Right hindlimb (tissue), 1 donor: Measurements from ENCODE around the gene LONRF2.

Experiments used
- DNase-seq: peaks from one replicate; pipeline ENCODE4 v3.0.0-alpha.2; 2018

LONRF2 gene

DNA sequence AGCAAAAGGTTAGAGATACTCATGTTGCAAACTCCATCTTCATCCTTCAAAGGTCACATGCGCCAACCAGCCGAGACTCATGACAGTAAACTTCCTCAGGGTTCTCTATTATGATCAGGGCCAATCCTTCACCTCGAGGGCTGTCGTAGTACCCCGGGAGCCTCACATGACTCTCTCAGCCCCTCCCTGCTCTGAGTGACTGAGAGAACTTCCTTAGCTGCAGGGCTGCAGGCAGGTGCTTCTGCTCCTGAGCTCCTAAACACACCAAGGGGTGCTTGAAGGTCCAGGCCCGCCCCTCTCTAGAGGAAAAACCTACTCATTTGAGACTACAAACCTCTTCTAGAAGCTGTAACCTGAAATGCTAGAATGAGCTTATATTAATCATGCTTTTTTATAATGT lies 48.2 kb downstream of the LONRF2 start:
- no peak for DNase-seq

DNA sequence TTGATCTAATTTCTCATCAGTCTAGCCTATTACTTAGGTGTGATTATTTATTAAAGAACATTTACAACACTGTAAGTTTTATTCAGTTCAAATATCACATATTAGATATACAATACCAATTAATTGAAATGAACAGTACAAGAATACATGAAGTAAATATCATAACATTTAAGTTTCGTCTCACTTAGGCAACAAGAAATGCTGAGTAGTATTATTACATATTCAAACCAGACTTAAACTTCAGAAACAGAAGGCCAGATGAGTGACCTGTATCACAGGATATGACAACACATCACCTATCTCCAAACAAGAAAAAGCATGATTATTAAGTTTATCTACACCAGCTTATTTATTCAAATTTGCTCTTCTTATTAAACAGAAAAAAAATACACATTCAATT lies 48.9 kb downstream of the LONRF2 start:
- DNase-seq = no peak

- DNase-seq = peak; percentile 80
Observed at GRCh38 chr2:100272841-100273329, 49.4 kb downstream of the LONRF2 start.

DNA sequence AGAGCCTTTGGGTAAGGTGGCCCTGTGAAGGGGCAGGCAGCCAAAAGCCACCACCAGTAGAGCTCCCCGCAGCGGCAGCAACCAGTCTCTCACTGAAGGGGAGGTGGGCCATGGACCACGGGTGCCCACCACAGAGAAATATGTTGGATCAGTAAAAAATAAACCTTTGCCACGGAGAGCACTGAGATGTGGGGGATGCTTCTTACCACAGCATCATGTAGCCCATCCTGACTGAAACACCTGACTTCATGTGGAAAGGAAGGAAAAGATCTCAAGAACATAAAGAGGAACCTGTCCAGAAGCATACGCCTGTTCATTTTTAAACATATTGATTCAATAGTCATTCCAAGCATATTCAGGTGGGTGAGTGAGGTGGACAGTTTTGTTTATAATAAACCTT lies 51.1 kb downstream of the LONRF2 start:
- no peak for DNase-seq

GRCh38 chr2:100270381-100271146 lies 51.7 kb downstream of the LONRF2 start:
- DNase-seq = no peak

DNA sequence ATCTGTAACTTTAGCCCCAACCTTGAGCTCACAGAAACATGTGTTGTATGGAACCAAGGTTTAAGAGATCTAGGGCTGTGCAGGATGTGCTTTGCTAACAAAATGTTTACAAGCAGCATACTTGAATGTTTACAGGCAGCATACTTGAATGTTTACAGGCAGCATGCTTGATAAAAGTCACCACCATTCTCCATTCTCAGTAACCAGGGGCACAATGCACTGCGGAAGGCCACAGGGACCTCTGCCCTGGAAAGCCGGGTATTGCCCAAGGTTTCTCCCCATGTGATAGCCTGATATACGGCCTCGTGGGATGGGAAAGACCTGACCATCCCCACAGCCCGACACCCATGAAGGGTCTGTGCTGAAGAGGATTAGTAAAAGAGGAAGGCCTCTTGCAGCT lies 52.4 kb downstream of the LONRF2 start:
- no peak for DNase-seq

- DNase-seq = no peak
Observed at GRCh38 chr2:100268986-100269385, 53.3 kb downstream of the LONRF2 start.

GRCh38 chr2:100267751-100268150 lies 54.5 kb downstream of the LONRF2 start:
- DNase-seq = no peak

- DNase-seq = no peak
Observed at GRCh38 chr2:100266126-100266525, 56.2 kb downstream of the LONRF2 start.

- no peak for DNase-seq
Observed at GRCh38 chr2:100265226-100265625, 57.1 kb downstream of the LONRF2 start.

GRCh38 chr2:100264651-100265050 lies 57.6 kb downstream of the LONRF2 start:
- no peak for DNase-seq

- DNase-seq = no peak
Observed at GRCh38 chr2:100264121-100264520, 58.2 kb downstream of the LONRF2 start.

DNA sequence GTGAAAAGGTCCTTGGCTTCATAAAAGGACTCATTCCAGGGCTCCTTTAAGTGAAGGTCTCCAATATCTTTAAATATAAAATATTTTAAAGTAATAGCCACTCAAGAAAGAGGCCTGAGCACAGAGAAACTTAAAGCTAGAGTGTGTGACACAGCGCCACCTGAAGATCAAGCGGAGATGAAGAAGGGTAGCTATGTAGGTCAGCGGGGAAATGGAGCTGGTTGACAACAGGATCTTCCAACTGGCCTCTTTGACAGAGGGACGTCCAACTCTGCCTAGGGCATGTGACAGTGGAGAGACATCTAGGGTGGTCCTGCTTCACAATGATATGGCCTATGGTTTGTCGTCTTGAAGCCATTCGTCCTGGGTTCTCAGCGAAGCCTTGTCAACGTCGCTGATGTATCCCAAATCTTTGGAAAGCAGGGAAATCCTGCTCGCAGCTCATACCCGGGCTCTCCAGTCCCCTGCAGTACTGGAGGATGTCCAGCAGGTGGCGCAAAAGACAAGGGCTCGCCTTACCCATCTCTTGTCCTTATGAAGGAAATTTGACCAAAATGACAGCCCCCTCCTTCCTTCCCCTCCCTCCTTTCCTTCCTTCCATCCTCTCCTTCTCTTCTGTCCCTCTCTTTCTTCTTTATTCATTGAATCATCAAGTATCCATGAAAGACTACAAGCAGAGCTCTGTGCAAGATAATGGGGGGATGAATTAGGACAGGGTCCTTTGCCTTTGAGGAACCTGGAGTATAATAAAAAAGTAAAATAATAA lies 59.6 kb downstream of the LONRF2 start:
- DNase-seq = peak; percentile 80

DNA sequence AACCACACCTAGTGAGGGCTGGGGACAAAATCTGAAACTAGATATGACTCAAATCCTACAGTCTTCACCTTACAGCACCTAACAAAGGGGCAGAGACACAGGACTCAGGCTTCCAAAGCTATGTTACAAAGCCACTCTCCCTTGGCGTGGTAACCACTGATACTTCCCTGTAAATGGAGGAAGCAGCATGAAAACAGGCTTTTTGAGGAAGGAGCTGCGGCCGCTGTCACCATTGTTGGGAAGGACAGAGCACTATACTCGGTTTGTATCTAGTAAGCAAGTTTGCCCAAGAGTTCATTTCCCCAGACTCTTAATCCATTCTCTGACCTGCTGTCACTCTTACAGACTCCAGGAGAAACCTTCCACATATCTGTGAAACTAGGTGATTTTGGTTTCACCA lies 60.3 kb downstream of the LONRF2 start:
- DNase-seq = no peak

GRCh38 chr2:100260712-100261620 lies 61.3 kb downstream of the LONRF2 start:
- peak; percentile 90 for DNase-seq

DNA sequence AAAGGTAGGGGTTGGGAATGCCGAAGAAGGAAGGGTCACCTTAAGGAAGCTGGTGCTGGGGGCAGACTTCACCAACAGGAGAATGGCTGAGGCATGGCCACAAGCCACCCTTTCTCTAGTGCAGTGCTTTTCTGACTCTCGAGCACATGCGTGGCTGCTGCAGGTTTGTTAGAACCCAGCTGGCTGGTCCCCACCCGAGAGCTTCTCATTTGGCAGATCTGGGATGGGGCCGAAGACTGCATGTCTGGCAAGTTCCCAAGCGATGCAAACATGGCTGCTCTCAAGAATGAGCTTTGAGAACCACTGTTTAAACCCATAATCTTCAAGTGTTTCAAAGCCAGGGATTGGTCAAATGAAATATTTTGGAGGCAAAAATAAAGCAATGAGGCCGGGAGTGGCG lies 63.2 kb downstream of the LONRF2 start:
- no peak for DNase-seq

DNA sequence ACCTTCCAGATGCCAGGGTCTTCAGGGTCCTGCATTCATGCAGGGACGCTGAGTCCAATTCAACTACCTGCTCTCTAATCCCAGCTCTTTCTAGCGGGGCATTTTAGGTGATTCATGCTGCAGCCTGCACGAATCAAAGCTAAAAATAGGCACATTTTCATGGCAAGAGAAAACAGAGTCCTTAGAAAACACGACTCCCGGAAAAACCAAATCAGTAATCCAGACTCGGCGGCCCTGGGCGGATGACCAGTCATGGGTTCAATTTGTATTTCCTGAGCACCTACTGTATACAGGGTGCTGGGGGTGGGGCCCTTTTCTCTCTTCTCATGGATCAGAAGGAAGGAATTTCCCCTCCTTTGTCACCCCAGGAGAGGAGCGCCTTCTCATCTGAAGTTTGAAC lies 64.4 kb downstream of the LONRF2 start:
- DNase-seq = no peak

- DNase-seq = no peak
Observed at GRCh38 chr2:100256849-100257248, 65.5 kb downstream of the LONRF2 start.

DNA sequence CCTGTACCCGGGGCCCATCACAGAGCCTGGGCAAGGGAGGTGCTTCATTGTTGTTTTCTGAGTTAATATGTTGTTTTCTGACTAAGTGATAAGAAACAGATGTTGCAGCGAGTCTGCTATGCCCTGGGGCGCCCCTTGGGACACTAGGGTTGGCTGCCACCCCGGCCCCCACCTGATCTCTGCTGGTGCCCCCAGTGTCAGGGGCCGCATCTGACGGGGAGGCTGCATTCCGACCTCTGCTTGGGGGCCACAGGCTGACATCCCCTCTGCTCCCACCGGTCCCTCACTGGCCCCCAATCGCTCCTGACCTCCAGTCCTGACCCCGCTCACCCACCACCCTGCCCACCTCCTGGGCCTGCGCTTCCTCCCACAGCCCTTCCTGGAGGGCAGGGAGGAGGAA lies 65.9 kb downstream of the LONRF2 start:
- DNase-seq = no peak

- no peak for DNase-seq
Observed at GRCh38 chr2:100254646-100255210, 67.6 kb downstream of the LONRF2 start.

GRCh38 chr2:100253786-100254185 lies 68.5 kb downstream of the LONRF2 start:
- DNase-seq = no peak

- no peak for DNase-seq
Observed at GRCh38 chr2:100252811-100253698, 69.2 kb downstream of the LONRF2 start.
